HCT116 (cell line): Measurements from ENCODE around the gene GOLGA2. TPM values are rescaled to one million over a fixed set of nuclear protein-coding genes. Genes with fewer than 3 reads are reported as not detected.

Source experiments
- ATAC-seq: fragments of 200-7000 bp; cut with Tn5 transposase; 2 replicates; pipeline ENCODE4 v1.9.1; 2020; ENCODE audit warnings: mild to moderate bottlenecking, moderate library complexity
- BruUV-seq: library from RNA; stranded (reverse); fragments of 400-500 nt; replicated peaks from 2 replicates; lab custom pipeline; 2021; lab: Mats Ljungman, UMichigan
- CTCF ChIA-PET: fragments of 300-600 bp; sonication (Branson Sonifier 250); formaldehyde crosslinking; loops from one replicate; lab custom pipeline; 2021; ENCODE audit warnings: antibody characterized with exemption; lab: Charles Lee
- POLR2A ChIA-PET: fragments of 300-600, 350-600 bp; sonication (Branson Sonifier 250); formaldehyde crosslinking; loops from one replicate; lab custom pipeline; 2021; ENCODE audit warnings: antibody characterized with exemption; lab: Charles Lee
- RAD21 ChIA-PET, 2 experiments: fragments of 300-600 bp; sonication (Branson Sonifier 250); formaldehyde crosslinking; loops; one replicate each; lab custom pipeline; 2023; ENCODE audit warnings: low total read pairs in 2 of 2; ENCODE audit not compliant: uncharacterized antibody in 2 of 2, unreplicated experiment in 2 of 2, low non-redundant PET in 1 of 2; lab: Charles Lee
- DNase-seq: peaks from one replicate; pipeline ENCODE4 v3.0.0-alpha.2; 2010; ENCODE audit warnings: low read depth, low spot score
- H2AFZ ChIP-seq: fragments of 200-600 bp; shearing (Covaris generic), sonication (generic); 2 replicates; pipeline ENCODE4 v1.6.1; 2017; ENCODE audit warnings: low read depth, mixed run types, mixed read lengths, antibody characterized with exemption, low read length; ENCODE audit not compliant: poor library complexity, severe bottlenecking
- H3K27ac ChIP-seq: 2 replicates; pipeline ENCODE4 v1.5.1; 2012; ENCODE audit warnings: low read depth, low read length
- H3K27me3 ChIP-seq: fragments of 200-600 bp; sonication (generic); 2 replicates; pipeline ENCODE4 v1.6.1; 2016; ENCODE audit warnings: mixed run types, low read length, mixed read lengths; ENCODE audit not compliant: insufficient read depth
- H3K36me3 ChIP-seq, 2 experiments: fragments of 200-500 bp in 1 of 2; fragments of 200-600 bp in 1 of 2; sonication (Bioruptor generic) in 1 of 2; sonication (generic) in 1 of 2; 2 replicates each; pipeline versions ENCODE4 v1.5.1 to v1.6.1; 2014 to 2016; ENCODE audit warnings: low read length in 2 of 2, inconsistent platforms in 1 of 2, mixed read lengths in 1 of 2, mixed run types in 1 of 2; ENCODE audit not compliant: insufficient read depth in 2 of 2, control insufficient read depth in 1 of 2
- H3K4me1 ChIP-seq, 2 experiments: fragments of 200-600 bp in 1 of 2; sonication (generic) in 1 of 2; 2 replicates each; pipeline versions ENCODE4 v1.5.1 to v1.6.1; 2012 to 2017; ENCODE audit warnings: low read length in 2 of 2, inconsistent platforms in 1 of 2, mild to moderate bottlenecking in 1 of 2, mixed read lengths in 1 of 2, mixed run types in 1 of 2, moderate library complexity in 1 of 2; ENCODE audit not compliant: insufficient read depth in 2 of 2, control insufficient read depth in 1 of 2
- H3K4me2 ChIP-seq: fragments of 200-600 bp; sonication (generic); 2 replicates; pipeline ENCODE4 v1.6.1; 2017; ENCODE audit warnings: mixed run types, low read length, mixed read lengths
- H3K4me3 ChIP-seq, 2 experiments: fragments of 200-600 bp in 1 of 2; sonication (generic) in 1 of 2; replicated peaks in 1 of 2; 2 replicates each; pipeline ENCODE4 v1.5.1; 2011 to 2016; ENCODE audit warnings: low read length in 2 of 2, control low read depth in 1 of 2, low read depth in 1 of 2, mild to moderate bottlenecking in 1 of 2, mixed read lengths in 1 of 2, mixed run types in 1 of 2
- H3K79me2 ChIP-seq: fragments of 200-600 bp; sonication (generic); 2 replicates; pipeline ENCODE4 v1.6.1; 2017; ENCODE audit warnings: mild to moderate bottlenecking, mixed run types, low read length, moderate library complexity, mixed read lengths; ENCODE audit not compliant: insufficient read depth
- H3K9ac ChIP-seq: fragments of 200-600 bp; sonication (generic); 2 replicates; pipeline ENCODE4 v1.6.1; 2016; ENCODE audit warnings: low read length, mixed read lengths
- H3K9me2 ChIP-seq: fragments of 200-600 bp; sonication (generic), shearing (Covaris generic); 2 replicates; pipeline ENCODE4 v1.6.1; 2017; ENCODE audit warnings: mixed run types, mild to moderate bottlenecking, moderate library complexity; ENCODE audit not compliant: insufficient read depth
- H3K9me3 ChIP-seq, 2 experiments: fragments of 200-500 bp in 1 of 2; fragments of 200-600 bp in 1 of 2; sonication (Bioruptor generic) in 1 of 2; sonication (generic) in 1 of 2; 2 replicates each; pipeline ENCODE4 v1.6.1; 2014 to 2017; ENCODE audit warnings: low read length in 2 of 2, mixed read lengths in 2 of 2, inconsistent platforms in 1 of 2, low read depth in 1 of 2, mild to moderate bottlenecking in 1 of 2, mixed run types in 1 of 2, moderate library complexity in 1 of 2; ENCODE audit not compliant: control insufficient read depth in 1 of 2, insufficient read depth in 1 of 2
- H4K20me1 ChIP-seq: fragments of 200-600 bp; sonication (generic), shearing (Covaris generic); 2 replicates; pipeline ENCODE4 v1.6.1; 2017; ENCODE audit warnings: mixed run types, mild to moderate bottlenecking, moderate library complexity; ENCODE audit not compliant: insufficient read depth
- CBX3 ChIP-seq: IDR thresholded peaks from 2 replicates; pipeline ENCODE4 v1.6.1; 2012; ENCODE audit warnings: low read depth
- ELF1 ChIP-seq: IDR thresholded peaks from 2 replicates; pipeline ENCODE4 v1.6.1; 2012; ENCODE audit warnings: low read depth, borderline replicate concordance
- EZH2phosphoT487 ChIP-seq: fragments of 200-600 bp; IDR thresholded peaks from 2 replicates; pipeline ENCODE4 v1.6.1; 2018; ENCODE audit warnings: antibody characterized with exemption, borderline replicate concordance
- FOSL1 ChIP-seq: IDR thresholded peaks from 2 replicates; pipeline ENCODE4 v1.6.1; 2012; ENCODE audit warnings: low read depth
- POLR2A ChIP-seq: IDR thresholded peaks from 2 replicates; pipeline ENCODE4 v1.7.0; 2011; ENCODE audit warnings: borderline replicate concordance; ENCODE audit not compliant: insufficient read depth, insufficient read length; ENCODE audit errors: extremely low read depth
- POLR2AphosphoS5 ChIP-seq: IDR thresholded peaks from 2 replicates; pipeline ENCODE4 v1.6.1; 2011; ENCODE audit warnings: mild to moderate bottlenecking, low read depth, low read length, moderate library complexity
- SRF ChIP-seq: IDR thresholded peaks from 2 replicates; pipeline ENCODE4 v1.6.1; 2012; ENCODE audit warnings: low read depth
- TCF7L2 ChIP-seq: IDR thresholded peaks from 2 replicates; pipeline ENCODE4 v1.7.0; 2011; ENCODE audit warnings: borderline replicate concordance, inconsistent platforms; ENCODE audit not compliant: insufficient read depth, insufficient read length; ENCODE audit errors: extremely low read depth
- ZFX ChIP-seq: fragments of 450-650 bp; IDR thresholded peaks from 2 replicates; pipeline ENCODE4 v1.6.1; 2017
- ZNF274 ChIP-seq: fragments of 200-500 bp; sonication (Bioruptor generic); IDR thresholded peaks from 2 replicates; pipeline ENCODE4 v1.6.1; 2014; ENCODE audit warnings: mild to moderate bottlenecking, low read depth, low read length, inconsistent platforms
- intact Hi-C: fragments of 100-400 bp; cut with micrococcal nuclease; formaldehyde crosslinking; loops from 2 replicates; pipeline ENCODE4 v1.10.0; 2022
- total RNA-seq: library from RNA; stranded (reverse); gene quantifications from one replicate; pipeline ENCODE4 v1.2.1, GENCODE V29; 2021; ENCODE audit not compliant: unreplicated experiment

GOLGA2 gene
- total RNA-seq, 1 experiment from 2014 or later: 67.0 TPM

- ATAC-seq (no peak), DNase-seq (no peak)
- peaks cover 4 to 8% of the 10 kb centered on the region in 2 experiments; a peak in 3 of 4 replicates for H3K4me1 ChIP-seq
- BruUV-seq: no TSS peak
- no peaks in the 10 kb centered on the region for H4K20me1 ChIP-seq
- no peak overlapping the region for H3K27ac ChIP-seq
- H3K9me3 ChIP-seq: no peaks in the 10 kb centered on the region
- CTCF ChIA-PET: no interaction called here
- intact Hi-C loops: no loop called here
- H3K9me2 ChIP-seq: no peaks in the 10 kb centered on the region
- H3K4me2 ChIP-seq: no peak overlapping the region
- no peak overlapping the region for H3K9ac ChIP-seq
- H3K4me3 ChIP-seq: no peak overlapping the region
- no peak overlapping the region for H2AFZ ChIP-seq
- no peaks in the 10 kb centered on the region for H3K27me3 ChIP-seq
- TF ChIP-seq FOSL1 (no peak), TCF7L2 (peak; percentile 59)
- RAD21 ChIA-PET: no interaction called here
- POLR2A ChIA-PET: no interaction called here
- H3K36me3 ChIP-seq: no peaks in the 10 kb centered on the region
- no peaks in the 10 kb centered on the region for H3K79me2 ChIP-seq
Observed at GRCh38 chr9:128245421-128246151, 30.2 kb downstream of the GOLGA2 start.

- Histone ChIP-seq H3K9ac (no peak overlapping the region), H3K79me2 (no peaks in the 10 kb centered on the region), H3K27ac (no peak overlapping the region), H3K4me1 (peaks cover 4% of the 10 kb centered on the region in 2 experiments; a peak in 3 of 4 replicates), H2AFZ (no peak overlapping the region), H3K36me3 (no peaks in the 10 kb centered on the region), H3K9me2 (no peaks in the 10 kb centered on the region), H3K9me3 (no peaks in the 10 kb centered on the region), H3K4me3 (no peak overlapping the region), H3K27me3 (no peaks in the 10 kb centered on the region), H3K4me2 (no peak overlapping the region), H4K20me1 (no peaks in the 10 kb centered on the region)
- CTCF ChIA-PET: no interaction called here
- intact Hi-C loops: no loop called here
- DNase-seq (no peak), ATAC-seq (no peak)
- TF ChIP-seq ZNF274: no peak
- no peak for TF ChIP-seq ZFX
- TF ChIP-seq SRF: no peak
- no peak for TF ChIP-seq FOSL1
- TF ChIP-seq EZH2phosphoT487: no peak
- no peak for TF ChIP-seq POLR2AphosphoS5
- no peak for TF ChIP-seq POLR2A
- no peak for TF ChIP-seq CBX3
- no peak for TF ChIP-seq ELF1
- no TSS peak for BruUV-seq
- POLR2A ChIA-PET: no interaction called here
- RAD21 ChIA-PET: no interaction called here
Observed at GRCh38 chr9:128244837-128245231, 31.0 kb downstream of the GOLGA2 start.
